GM12878 (cell line): ENCODE results near the gene ASPDH. TPM values are rescaled to one million over a fixed set of nuclear protein-coding genes. Genes with fewer than 3 reads are reported as not detected.

ENCODE experiments used
- ATAC-seq: fragments of 200-7000 bp; cut with Tn5 transposase; 3 replicates; pipeline ENCODE4 v1.9.1; 2020; ENCODE audit warnings: mild to moderate bottlenecking, moderate library complexity
- BruUV-seq: library from RNA; stranded (reverse); fragments of 400-500 nt; replicated peaks from 2 replicates; lab custom pipeline; 2021; lab: Mats Ljungman, UMichigan
- CTCF ChIA-PET: fragments of 300-600 bp; sonication (Branson Sonifier 250); formaldehyde crosslinking; extraction: SDS; loops from one replicate; lab custom pipeline; 2021; ENCODE audit warnings: inconsistent platforms; lab: Yijun Ruan, JAX
- POLR2A ChIA-PET: fragments of 350-600 bp; formaldehyde crosslinking; extraction: SDS; loops from one replicate; lab custom pipeline; 2021; ENCODE audit warnings: inconsistent platforms; lab: Charles Lee
- RAD21 ChIA-PET: fragments of 300-600 bp; sonication (Branson Sonifier 250); formaldehyde crosslinking; loops from one replicate; lab custom pipeline; 2023; ENCODE audit warnings: antibody characterized with exemption; ENCODE audit not compliant: unreplicated experiment; lab: Charles Lee
- SMC1A ChIA-PET: fragments of 300-600 bp; sonication (Branson Sonifier 250); formaldehyde crosslinking; loops from one replicate; lab custom pipeline; 2023; ENCODE audit not compliant: unreplicated experiment, uncharacterized antibody; lab: Charles Lee
- DNase-seq: peaks from one replicate; pipeline ENCODE4 v3.0.0-alpha.2; 2011; ENCODE audit warnings: low read depth, low spot score
- FAIRE-seq: peaks from 3 replicates; lab custom pipeline; 2011; peaks lifted over from hg19 to GRCh38; lab: Jason Lieb, UNC
- H2AFZ ChIP-seq: 2 replicates; pipeline ENCODE4 v1.6.0; 2011; ENCODE audit warnings: low read depth, low read length, control low read depth; ENCODE audit not compliant: control insufficient read depth
- H3K27ac ChIP-seq: 2 replicates; pipeline ENCODE4 v1.5.1; 2011; ENCODE audit warnings: control low read depth; ENCODE audit not compliant: control insufficient read depth, insufficient read depth
- H3K27me3 ChIP-seq, 2 experiments: replicated peaks in 1 of 2; 2 replicates each; pipeline versions ENCODE4 v1.6.0 to v1.6.1; 2011; ENCODE audit warnings: low read length in 1 of 2; ENCODE audit not compliant: control insufficient read depth in 2 of 2, insufficient read depth in 2 of 2
- H3K36me3 ChIP-seq, 2 experiments: 2 replicates each; pipeline ENCODE4 v1.5.1; 2011; ENCODE audit warnings: low read length in 1 of 2; ENCODE audit not compliant: control insufficient read depth in 2 of 2, insufficient read depth in 2 of 2
- H3K4me1 ChIP-seq: 2 replicates; pipeline ENCODE4 v1.6.1; 2011; ENCODE audit warnings: mild to moderate bottlenecking, low read length, moderate library complexity, mixed read lengths; ENCODE audit not compliant: control insufficient read depth, insufficient read depth
- H3K4me2 ChIP-seq: 2 replicates; pipeline ENCODE4 v1.6.0; 2011; ENCODE audit warnings: control low read depth; ENCODE audit not compliant: control insufficient read depth, insufficient read depth
- H3K4me3 ChIP-seq: fragments of 200-600 bp; sonication (generic); 2 replicates; pipeline ENCODE4 v1.5.1; 2016
- H3K79me2 ChIP-seq: 2 replicates; pipeline ENCODE4 v1.6.0; 2011; ENCODE audit warnings: low read length; ENCODE audit not compliant: control insufficient read depth, insufficient read depth
- H3K9ac ChIP-seq: 2 replicates; pipeline ENCODE4 v1.8.0; 2011; ENCODE audit warnings: low read length, control low read depth, mixed read lengths; ENCODE audit not compliant: control insufficient read depth, insufficient read depth
- H3K9me3 ChIP-seq: replicated peaks from 3 replicates; pipeline ENCODE4 v1.5.1; 2011; ENCODE audit warnings: mild to moderate bottlenecking, low read length; ENCODE audit not compliant: control insufficient read depth, insufficient read depth
- H4K20me1 ChIP-seq: 2 replicates; pipeline ENCODE4 v1.6.0; 2011; ENCODE audit not compliant: control insufficient read depth, insufficient read depth
- BCLAF1 ChIP-seq: fragments of 450-650 bp; IDR thresholded peaks from 2 replicates; pipeline ENCODE4 v1.6.1; 2017; ENCODE audit warnings: antibody characterized with exemption, mild to moderate bottlenecking, moderate library complexity
- DPF2 ChIP-seq: fragments of 450-650 bp; IDR thresholded peaks from 2 replicates; pipeline ENCODE4 v1.6.1; 2017; ENCODE audit warnings: mild to moderate bottlenecking
- ETV6 ChIP-seq, 2 experiments: fragments of 450-650 bp in 1 of 2; IDR thresholded peaks in 1 of 2; conservative IDR thresholded peaks in 1 of 2; 2 replicates each; pipeline ENCODE4 v1.6.1; 2014; ENCODE audit warnings: antibody characterized with exemption in 1 of 2, borderline replicate concordance in 1 of 2, low read depth in 1 of 2, mild to moderate bottlenecking in 1 of 2, moderate library complexity in 1 of 2
- GABPA ChIP-seq: IDR thresholded peaks from 2 replicates; pipeline ENCODE4 v1.6.1; 2014; ENCODE audit warnings: antibody characterized with exemption, low read depth, mild to moderate bottlenecking, inconsistent platforms
- JUND ChIP-seq: IDR thresholded peaks from 2 replicates; pipeline ENCODE4 v1.6.1; 2012; ENCODE audit warnings: low read depth, mild to moderate bottlenecking, low read length, improper control_type of control experiment, moderate library complexity
- KAT2A ChIP-seq: conservative IDR thresholded peaks from 2 replicates; pipeline ENCODE4 v1.6.1; 2011; ENCODE audit warnings: low read depth, low read length; ENCODE audit not compliant: control insufficient read depth
- NFIC ChIP-seq: IDR thresholded peaks from 2 replicates; pipeline ENCODE4 v1.6.1; 2012; ENCODE audit warnings: low read depth, mild to moderate bottlenecking, inconsistent platforms, low read length, moderate library complexity
- NFYB ChIP-seq: IDR thresholded peaks from 2 replicates; pipeline ENCODE4 v1.6.1; 2011; ENCODE audit warnings: low read depth, mild to moderate bottlenecking, low read length, improper control_type of control experiment, moderate library complexity; ENCODE audit not compliant: insufficient read depth
- RCOR1 ChIP-seq: conservative IDR thresholded peaks from 2 replicates; pipeline ENCODE4 v1.6.1; 2012; ENCODE audit warnings: low read depth, low read length, improper control_type of control experiment
- RELA ChIP-seq: fragments of 450-650 bp; IDR thresholded peaks from 2 replicates; pipeline ENCODE4 v1.8.0; 2014; ENCODE audit warnings: borderline replicate concordance; ENCODE audit not compliant: partially characterized antibody
- TCF7 ChIP-seq: IDR thresholded peaks from 2 replicates; pipeline ENCODE4 v1.6.1; 2014; ENCODE audit warnings: antibody characterized with exemption, borderline replicate concordance
- ZBTB33 ChIP-seq: fragments of 450-650 bp; IDR thresholded peaks from 2 replicates; pipeline ENCODE4 v1.6.1; 2017; ENCODE audit warnings: mild to moderate bottlenecking
- WGBS: methylation state at CpG from one replicate; pipeline ENCODE4 v1.1.6; 2016; ENCODE audit warnings: low lambda C conversion rate; ENCODE audit not compliant: insufficient replicate concordance, insufficient coverage; ENCODE audit errors: missing lambda C conversion rate; 5-methylcytosine and 5-hydroxymethylcytosine counted together
- in situ Hi-C: fragments of 300-500 bp; cut with MboI; formaldehyde crosslinking; loops from 9 replicates; pipeline ENCODE4 v1.14.3; 2018; ENCODE audit warnings: mixed read lengths
- intact Hi-C: fragments of 100-400 bp; cut with micrococcal nuclease; formaldehyde crosslinking; loops from one replicate; pipeline ENCODE4 v1.14.2; 2022; ENCODE audit not compliant: unreplicated experiment
- polyA plus RNA-seq, 11 experiments: library from polyadenylated mRNA; depleted of rRNA in 4 of 11; unstranded in 6 of 11; stranded (reverse) in 5 of 11; fragments of >200 nt; fragmentation: Nextera tagmentation in 4 of 11; fragmentation: Illumina TruSeq in 1 of 11; extraction: Ambion mirVana in 4 of 11; extraction: Trizol in 1 of 11; gene quantifications; 1 replicate in 1 of 11; 2 replicates in 10 of 11; pipeline versions ENCODE4 v1.2.1 to v1.2.3, GENCODE V29; 2011 to 2016; ENCODE audit warnings: inconsistent platforms in 2 of 11, missing spikeins in 2 of 11, low read depth in 1 of 11
- total RNA-seq, 4 experiments: library from RNA; depleted of rRNA in 3 of 4; stranded (reverse); fragments of >200 nt in 3 of 4; fragmentation: Illumina TruSeq in 1 of 4; extraction: Trizol in 1 of 4; gene quantifications; 2 replicates each; pipeline versions ENCODE4 v1.2.1 to v1.2.3, GENCODE V29; 2013 to 2021

The ASPDH gene
- total and polyA plus RNA-seq, 10 of the 15 experiments (the other 5 are each of a cell fraction or from before 2014, with no cell fraction given) = not detected

- DNase-seq (no peak), ATAC-seq (no peak), FAIRE-seq (no peak)
- Histone ChIP-seq H3K27ac (no peak overlapping the region), H3K4me1 (no peaks in the 10 kb centered on the region), H2AFZ (no peak overlapping the region), H3K4me3 (no peak overlapping the region), H3K4me2 (no peak overlapping the region), H3K36me3 (peaks cover 12 to 21% of the 10 kb centered on the region in 2 experiments; a peak in 3 of 4 replicates), H3K79me2 (peaks cover 22% of the 10 kb centered on the region), H4K20me1 (no peaks in the 10 kb centered on the region), H3K9me3 (peaks cover 6% of the 10 kb centered on the region; the same call in 2 of the 3 replicates), H3K9ac (no peak overlapping the region), H3K27me3 (no peaks in the 10 kb centered on the region)
- in situ Hi-C loops = no loop called here
- ChIA-PET SMC1A (no interaction called here), CTCF (interaction anchor here (0.8 to 1.8 kb wide), 4 partner anchors 10 to 123 kb away, joined by 3 to 6 read pairs (median 5); no protein-coding TSS in a partner anchor), POLR2A (interaction anchor here (0.8 kb wide), 1 partner anchor 315 kb away, joined by 3 read pairs; no protein-coding TSS in a partner anchor), RAD21 (interaction anchor here (0.9 to 1.2 kb wide), 2 partner anchors 19 to 111 kb away, joined by 4 read pairs; no protein-coding TSS in a partner anchor)
- no TSS peak for BruUV-seq
- 98% methylated on average over 16 of the region's 16 CpGs for WGBS
- intact Hi-C loops = no loop called here
- no peak for TF ChIP-seq BCLAF1
- no peak for TF ChIP-seq NFIC
- no peak for TF ChIP-seq ZBTB33
- no peak for TF ChIP-seq RELA
- TF ChIP-seq TCF7 = no peak
- TF ChIP-seq DPF2 = no peak
- no peak for TF ChIP-seq RCOR1
- no peak for TF ChIP-seq NFYB
- TF ChIP-seq GABPA = no peak
- no peak for TF ChIP-seq KAT2A
- TF ChIP-seq ETV6 (conservative IDR thresholded peaks at IDR 0.05 in 1 of 2, IDR thresholded peaks at IDR 0.05 in 1 of 2; ENCODE audit: borderline replicate concordance in 1 of 2, low read depth in 1 of 2) = no peak
- TF ChIP-seq JUND = no peak
These were observed 33.9 kb downstream of the ASPDH start for GRCh38 chr19:50479761-50480251.
